Cardiac muscle cell (in vitro differentiated cells and primary cell): ENCODE measurements around the gene FBXO28. TPM values are rescaled to one million over a fixed set of nuclear protein-coding genes. Genes with fewer than 3 reads are reported as not detected.

Source experiments
- DNase-seq, 2 donors: peaks; one replicate each; pipeline versions ENCODE4 v3.0.0 to v3.0.0-alpha.2; 2010 to 2017; ENCODE audit warnings: low read depth in 1 of 2, low spot score in 1 of 2
- H3K27ac ChIP-seq: fragments of 200-600 bp; sonication (generic); 2 replicates; pipeline ENCODE4 v1.5.1; 2016
- H3K27me3 ChIP-seq: fragments of 200-600 bp; sonication (generic); 2 replicates; pipeline ENCODE4 v1.6.0; 2016; ENCODE audit warnings: control low read depth
- H3K36me3 ChIP-seq: fragments of 200-600 bp; sonication (generic); 2 replicates; pipeline ENCODE4 v1.5.1; 2016; ENCODE audit warnings: control low read depth
- H3K4me1 ChIP-seq: fragments of 200-600 bp; sonication (generic); 2 replicates; pipeline ENCODE4 v1.8.1; 2017; ENCODE audit warnings: low read depth, mild to moderate bottlenecking, mixed run types
- H3K4me3 ChIP-seq: fragments of 200-600 bp; sonication (generic); 2 replicates; pipeline ENCODE4 v1.5.1; 2016; ENCODE audit warnings: mild to moderate bottlenecking
- H3K9me3 ChIP-seq: fragments of 200-600 bp; sonication (generic); 2 replicates; pipeline ENCODE4 v1.5.1; 2017; ENCODE audit warnings: low read depth, mild to moderate bottlenecking, control low read depth
- CTCF ChIP-seq: IDR thresholded peaks from 2 replicates; pipeline ENCODE4 v1.5.1; 2012; ENCODE audit warnings: low read depth, mild to moderate bottlenecking, low read length
- polyA plus RNA-seq: library from polyadenylated mRNA; unstranded; fragments of >200 nt; fragmentation: Nextera tagmentation; extraction: Ambion mirVana; gene quantifications from 2 replicates; pipeline ENCODE4 v1.2.1, GENCODE V29; 2016
- total RNA-seq: library from RNA; depleted of rRNA; stranded (reverse); fragments of >200 nt; gene quantifications from 2 replicates; pipeline ENCODE4 v1.2.3, GENCODE V29; 2016

FBXO28 gene
- total and polyA plus RNA-seq, 2 experiments from 2014 or later, result 9.1 to 17.8 TPM

- H3K4me3 ChIP-seq, result no peak overlapping the region
- no peaks in the 10 kb centered on the region for H3K36me3 ChIP-seq
- DNase-seq, result peak in 1 of 2 donors; percentile 96
- H3K4me1 ChIP-seq, result peaks cover 6% of the 10 kb centered on the region
- no peaks in the 10 kb centered on the region for H3K27me3 ChIP-seq
- TF ChIP-seq CTCF, result no peak
- no peaks in the 10 kb centered on the region for H3K9me3 ChIP-seq
- no peak overlapping the region for H3K27ac ChIP-seq
Measured at GRCh38 chr1:224168859-224169380, 55.0 kb downstream of the FBXO28 start.

- H3K9me3 ChIP-seq, result no peaks in the 10 kb centered on the region
- H3K4me1 ChIP-seq, result no peaks in the 10 kb centered on the region
- H3K4me3 ChIP-seq, result no peak overlapping the region
- H3K27ac ChIP-seq, result no peak overlapping the region
- no peaks in the 10 kb centered on the region for H3K27me3 ChIP-seq
- peak in 1 of 2 donors; percentile 10 for DNase-seq
- no peak for TF ChIP-seq CTCF
- no peaks in the 10 kb centered on the region for H3K36me3 ChIP-seq
Measured at GRCh38 chr1:224169718-224170270, 55.9 kb downstream of the FBXO28 start.

- TF ChIP-seq CTCF, result no peak
- Histone ChIP-seq H3K27ac (no peak overlapping the region), H3K27me3 (no peaks in the 10 kb centered on the region), H3K4me3 (no peak overlapping the region), H3K36me3 (no peaks in the 10 kb centered on the region), H3K9me3 (no peaks in the 10 kb centered on the region), H3K4me1 (no peaks in the 10 kb centered on the region)
- DNase-seq, result no peak
Measured at GRCh38 chr1:224170343-224170742, 56.4 kb downstream of the FBXO28 start.

GRCh38 chr1:224170748-224171478 is 57.0 kb downstream of the FBXO28 start:
- Histone ChIP-seq H3K36me3 (no peaks in the 10 kb centered on the region), H3K4me3 (no peak overlapping the region), H3K4me1 (no peaks in the 10 kb centered on the region), H3K27me3 (no peaks in the 10 kb centered on the region), H3K27ac (no peak overlapping the region), H3K9me3 (no peaks in the 10 kb centered on the region)
- peak; percentile 34 for TF ChIP-seq CTCF
- DNase-seq, result peak in 1 of 2 donors; percentile 42

- no peak overlapping the region for H3K4me3 ChIP-seq
- no peak for DNase-seq
- H3K4me1 ChIP-seq, result no peaks in the 10 kb centered on the region
- no peak for TF ChIP-seq CTCF
- H3K9me3 ChIP-seq, result no peaks in the 10 kb centered on the region
- no peak overlapping the region for H3K27ac ChIP-seq
- H3K27me3 ChIP-seq, result no peaks in the 10 kb centered on the region
- no peaks in the 10 kb centered on the region for H3K36me3 ChIP-seq
Measured at GRCh38 chr1:224172229-224172628, 58.3 kb downstream of the FBXO28 start.
